ENCODE results near the gene SLC38A6.

GRCh38 chr14:60998617-60999016 is 17.6 kb downstream of the SLC38A6 start:
- no peak for TF ChIP-seq POLR2A (IDR thresholded peaks at IDR 0.05)
- no peak for TF ChIP-seq CTCF (IDR thresholded peaks at IDR 0.05)
